B cell (primary cell): ENCODE results near the gene ITPKB. TPM values are rescaled to one million over a fixed set of nuclear protein-coding genes. Genes with fewer than 3 reads are reported as not detected.

Experiments
- ATAC-seq: fragments of 200-7000 bp; cut with Tn5 transposase; one replicate; pipeline ENCODE4 v1.10.0; 2021; ENCODE audit warnings: low read depth, mild to moderate bottlenecking, moderate number of reproducible peaks, moderate library complexity
- CTCF ChIA-PET: fragments of 350-600 bp; sonication (Branson Sonifier 250); formaldehyde crosslinking; loops from one replicate; lab custom pipeline; 2021; ENCODE audit warnings: antibody characterized with exemption, inconsistent platforms; lab: Charles Lee
- POLR2A ChIA-PET: fragments of 350-600 bp; sonication (Branson Sonifier 250); formaldehyde crosslinking; loops from one replicate; lab custom pipeline; 2021; ENCODE audit warnings: antibody characterized with exemption; lab: Charles Lee
- DNase-seq: peaks from one replicate; pipeline ENCODE4 v3.0.0; 2013
- H2AFZ ChIP-seq: 2 replicates; pipeline ENCODE4 v1.6.1; 2012; ENCODE audit warnings: mild to moderate bottlenecking, low read depth, low read length; ENCODE audit not compliant: insufficient read depth, poor library complexity, severe bottlenecking
- H3K27ac ChIP-seq, 2 donors: 1 replicate in 1 of 2; 2 replicates in 1 of 2; pipeline ENCODE4 v1.5.1; 2012 to 2013; ENCODE audit warnings: low read length in 2 of 2, mild to moderate bottlenecking in 2 of 2, moderate library complexity in 1 of 2
- H3K27me3 ChIP-seq, 4 experiments: fragments of 200-600 bp in 1 of 4; sonication (generic) in 1 of 4; replicated peaks in 1 of 4; 1 replicate in 2 of 4; 2 replicates in 2 of 4; pipeline versions ENCODE4 v1.6.1 to v1.7.0; 2013 to 2016; ENCODE audit warnings: low read length in 3 of 4, mild to moderate bottlenecking in 2 of 4, mixed read lengths in 1 of 4, moderate library complexity in 1 of 4; ENCODE audit not compliant: insufficient read depth in 4 of 4, control insufficient read depth in 3 of 4; ENCODE audit errors: control extremely low read depth in 1 of 4
- H3K36me3 ChIP-seq, 2 experiments: replicated peaks in 1 of 2; 1 replicate in 1 of 2; 2 replicates in 1 of 2; pipeline versions ENCODE4 v1.6.1 to v1.7.1; 2013; ENCODE audit warnings: low read length in 1 of 2; ENCODE audit not compliant: insufficient read depth in 2 of 2, control insufficient read depth in 1 of 2; ENCODE audit errors: control extremely low read depth in 1 of 2, extremely low read depth in 1 of 2
- H3K4me1 ChIP-seq, 2 donors: fragments of 200-600 bp in 1 of 2; sonication (generic) in 1 of 2; 1 replicate in 1 of 2; 2 replicates in 1 of 2; pipeline versions ENCODE4 v1.5.1 to v1.6.1; 2013 to 2017; ENCODE audit warnings: low read length in 2 of 2; ENCODE audit not compliant: control insufficient read depth in 2 of 2, insufficient read depth in 2 of 2
- H3K4me2 ChIP-seq: replicated peaks from 2 replicates; pipeline ENCODE3; 2012; ENCODE audit warnings: mild to moderate bottlenecking, low read depth, low read length; ENCODE audit not compliant: poor library complexity, severe bottlenecking
- H3K4me3 ChIP-seq, 5 experiments: fragments of 200-600 bp in 1 of 5; sonication (generic) in 1 of 5; 1 replicate in 3 of 5; 2 replicates in 2 of 5; pipeline versions ENCODE4 v1.5.1 to v1.7.0; 2011 to 2016; ENCODE audit warnings: low read length in 4 of 5, mild to moderate bottlenecking in 4 of 5, low read depth in 2 of 5, control low read depth in 1 of 5, moderate library complexity in 1 of 5; ENCODE audit not compliant: insufficient read depth in 1 of 5; ENCODE audit errors: control extremely low read depth in 1 of 5, extremely low read depth in 1 of 5
- H3K79me2 ChIP-seq: fragments of 200-600 bp; sonication (generic); one replicate; pipeline ENCODE4 v1.6.0; 2016; ENCODE audit warnings: low read length; ENCODE audit not compliant: control insufficient read depth, insufficient read depth
- H3K9ac ChIP-seq: fragments of 200-600 bp; sonication (generic); 2 replicates; pipeline ENCODE4 v1.6.1; 2017; ENCODE audit warnings: mild to moderate bottlenecking, low read length, moderate library complexity
- H3K9me3 ChIP-seq, 3 donors: one replicate each; pipeline versions ENCODE4 v1.6.1 to v1.7.1; 2013; ENCODE audit warnings: low read length in 2 of 3; ENCODE audit not compliant: control insufficient read depth in 2 of 3, insufficient read depth in 1 of 3; ENCODE audit errors: control extremely low read depth in 1 of 3
- H4K20me1 ChIP-seq: 2 replicates; pipeline ENCODE4 v1.6.0; 2012; ENCODE audit warnings: mild to moderate bottlenecking, low read length; ENCODE audit not compliant: insufficient read depth, control insufficient read depth, poor library complexity, severe bottlenecking
- H3K27ac Mint-ChIP-seq: one replicate; pipeline ENCODE4 v1.8.0; 2021; ENCODE audit warnings: mixed read lengths
- H3K27me3 Mint-ChIP-seq: one replicate; pipeline ENCODE4 v1.8.0; 2021; ENCODE audit warnings: mixed read lengths
- H3K4me1 Mint-ChIP-seq: one replicate; pipeline ENCODE4 v1.8.0; 2021; ENCODE audit warnings: mixed read lengths
- H3K4me3 Mint-ChIP-seq: one replicate; pipeline ENCODE4 v1.8.0; 2021; ENCODE audit warnings: mixed read lengths
- H3K9me3 Mint-ChIP-seq: one replicate; pipeline ENCODE4 v1.8.0; 2022; ENCODE audit warnings: mixed read lengths; ENCODE audit not compliant: insufficient read depth
- EZH2 ChIP-seq: IDR thresholded peaks from 2 replicates; pipeline ENCODE4 v1.6.1; 2012; ENCODE audit warnings: borderline replicate concordance, low read depth, mild to moderate bottlenecking, moderate library complexity, low read length; ENCODE audit not compliant: insufficient read depth, poor library complexity, severe bottlenecking
- whole genome bisulfite sequencing: methylation state at CpG from one replicate; pipeline ENCODE4 v1.1.5; 2013; ENCODE audit warnings: missing lambda C conversion rate; ENCODE audit not compliant: insufficient coverage; 5-methylcytosine and 5-hydroxymethylcytosine counted together
- intact Hi-C: fragments of 100-400 bp; cut with micrococcal nuclease; formaldehyde crosslinking; loops from one replicate; pipeline ENCODE4 v1.10.0; 2022
- polyA plus RNA-seq: library from polyadenylated mRNA; depleted of rRNA; stranded (reverse); fragments of >200 nt; gene quantifications from 2 replicates; pipeline ENCODE4 v1.2.3, GENCODE V29; 2012
- total RNA-seq, 2 donors: library from RNA; stranded (reverse); fragments of 120-200 nt in 1 of 2; gene quantifications; 1 replicate in 1 of 2; 2 replicates in 1 of 2; pipeline versions ENCODE4 v1.2.3 to v1.2.4, GENCODE V29; 2013 to 2022
- TF ChIP-seq, protein P1 (sequence below): fragments of 200-600 bp; IDR thresholded peaks from one replicate; pipeline ENCODE4 v1.8.0; 2022; ENCODE audit warnings: antibody characterized with exemption, mild to moderate bottlenecking

The ITPKB gene
- total and polyA plus RNA-seq, 2 donors (not counting 1 experiment from before 2014, with no cell fraction given), result 21.8 to 93.5 TPM

DNA sequence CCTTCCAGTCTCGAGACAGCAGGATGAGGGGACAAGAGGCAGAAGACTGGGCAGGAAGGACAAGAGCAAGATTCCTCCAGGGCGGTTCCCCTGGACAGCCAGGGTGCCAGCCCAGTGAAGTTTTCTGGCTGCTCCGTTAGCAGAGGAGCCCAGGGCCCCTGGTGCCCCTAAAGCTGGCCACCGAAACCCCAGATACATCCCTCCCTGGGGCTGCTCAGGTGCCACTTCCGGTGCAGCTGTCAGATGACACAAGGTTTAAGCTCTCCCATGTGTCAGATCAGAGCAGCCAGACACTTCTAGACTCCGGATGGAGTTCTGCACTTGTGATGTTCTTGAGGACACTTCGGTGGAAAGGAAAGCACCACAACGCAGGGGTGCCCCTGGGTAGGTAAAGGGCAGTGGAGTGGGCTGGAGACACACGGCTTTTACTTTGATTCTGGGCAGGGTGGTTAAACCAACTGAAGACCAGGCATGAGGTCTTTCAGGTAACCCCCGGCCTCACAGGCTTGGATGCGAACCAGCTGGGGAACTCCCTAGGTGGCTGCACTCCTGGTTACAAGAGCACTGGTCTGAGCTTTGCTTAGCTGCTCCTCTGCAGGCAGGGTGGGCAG is 85.7 kb downstream of the ITPKB start:
- Mint-ChIP-seq H3K9me3 (no peaks in the 10 kb centered on the region), H3K27me3 (no peaks in the 10 kb centered on the region), H3K27ac (peak overlapping the region; percentile 95), H3K4me1 (peaks cover 49% of the 10 kb centered on the region), H3K4me3 (peak overlapping the region; percentile 87)
- DNase-seq, result peak; percentile 82
- 31% methylated on average over 11 of the region's 11 CpGs for WGBS
- Histone ChIP-seq H3K4me3 (peak overlapping the region in 4 of 5 experiments; percentile 6 to 29 (median 14)), H3K27ac (peak overlapping the region in 1 of 2 donors; percentile 76), H4K20me1 (peaks cover 16% of the 10 kb centered on the region), H3K9ac (peak overlapping the region; percentile 15), H3K4me1 (peaks cover 0 to 8% of the 10 kb centered on the region in 2 donors), H3K79me2 (peaks cover 90% of the 10 kb centered on the region), H3K36me3 (peaks cover 0 to 18% of the 10 kb centered on the region in 2 experiments), H3K9me3 (no peaks in the 10 kb centered on the region), H3K27me3 (no peaks in the 10 kb centered on the region), H3K4me2 (peak overlapping the region; percentile 61), H2AFZ (no peak overlapping the region)
- intact Hi-C loops, result loop anchor here (1.0 kb wide), 2 partner anchors 9 kb away; no protein-coding TSS in a partner anchor
- ChIA-PET CTCF (interaction anchor here (0.7 to 2.6 kb wide), 16 partner anchors 9 to 589 kb away, joined by 3 to 19 read pairs (median 6); no protein-coding TSS in a partner anchor), POLR2A (interaction anchor here (0.7 to 1.7 kb wide), 3 partner anchors 9 to 49 kb away, joined by 4 to 10 read pairs (median 7); no protein-coding TSS in a partner anchor)
- no peak for TF ChIP-seq EZH2
- TF ChIP-seq, protein P1, sequence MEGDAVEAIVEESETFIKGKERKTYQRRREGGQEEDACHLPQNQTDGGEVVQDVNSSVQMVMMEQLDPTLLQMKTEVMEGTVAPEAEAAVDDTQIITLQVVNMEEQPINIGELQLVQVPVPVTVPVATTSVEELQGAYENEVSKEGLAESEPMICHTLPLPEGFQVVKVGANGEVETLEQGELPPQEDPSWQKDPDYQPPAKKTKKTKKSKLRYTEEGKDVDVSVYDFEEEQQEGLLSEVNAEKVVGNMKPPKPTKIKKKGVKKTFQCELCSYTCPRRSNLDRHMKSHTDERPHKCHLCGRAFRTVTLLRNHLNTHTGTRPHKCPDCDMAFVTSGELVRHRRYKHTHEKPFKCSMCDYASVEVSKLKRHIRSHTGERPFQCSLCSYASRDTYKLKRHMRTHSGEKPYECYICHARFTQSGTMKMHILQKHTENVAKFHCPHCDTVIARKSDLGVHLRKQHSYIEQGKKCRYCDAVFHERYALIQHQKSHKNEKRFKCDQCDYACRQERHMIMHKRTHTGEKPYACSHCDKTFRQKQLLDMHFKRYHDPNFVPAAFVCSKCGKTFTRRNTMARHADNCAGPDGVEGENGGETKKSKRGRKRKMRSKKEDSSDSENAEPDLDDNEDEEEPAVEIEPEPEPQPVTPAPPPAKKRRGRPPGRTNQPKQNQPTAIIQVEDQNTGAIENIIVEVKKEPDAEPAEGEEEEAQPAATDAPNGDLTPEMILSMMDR, result no peak
- peak; percentile 65 for ATAC-seq

DNA sequence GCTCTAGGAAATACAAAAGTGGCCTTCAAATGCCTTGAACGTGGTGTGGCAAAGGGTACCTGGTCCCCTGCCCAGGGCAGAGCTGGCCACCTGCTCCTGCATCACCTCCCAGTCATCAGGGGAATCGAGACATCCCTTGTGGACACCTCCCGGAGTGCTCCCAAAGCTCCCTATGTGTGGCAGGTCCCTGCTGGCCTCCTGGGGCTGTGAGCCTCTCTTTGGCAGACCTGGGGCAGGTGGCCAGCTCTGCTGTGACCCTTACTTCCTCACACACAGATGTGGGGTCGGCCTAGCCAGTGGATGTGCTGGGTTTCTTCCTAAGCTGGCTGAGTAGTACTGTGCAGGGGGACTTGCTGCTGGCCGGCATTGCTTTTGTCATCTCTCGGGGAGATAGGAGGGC is 86.5 kb downstream of the ITPKB start:
- ATAC-seq, result no peak
- peaks cover under 1 to 25% of the 10 kb centered on the region in 2 experiments for H3K36me3 ChIP-seq
- peaks cover 90% of the 10 kb centered on the region for H3K79me2 ChIP-seq
- POLR2A ChIA-PET, result interaction anchor here (0.7 kb wide), 2 partner anchors 16 to 50 kb away, joined by 4 read pairs; no protein-coding TSS in a partner anchor
- no peak for DNase-seq
- no peaks in the 10 kb centered on the region for H3K27me3 ChIP-seq
- no peak overlapping the region for H2AFZ ChIP-seq
- H3K4me2 ChIP-seq, result peak overlapping the region; percentile 61
- 92% methylated on average over 5 of the region's 6 CpGs for WGBS
- no peak overlapping the region for H3K4me3 ChIP-seq
- H3K27ac ChIP-seq, result peak overlapping the region in 1 of 2 donors; percentile 76
- H3K9ac ChIP-seq, result no peak overlapping the region
- CTCF ChIA-PET, result interaction anchor here (1.0 to 2.6 kb wide), 7 partner anchors 9 to 176 kb away, joined by 5 to 14 read pairs (median 7); no protein-coding TSS in a partner anchor
- H3K9me3 Mint-ChIP-seq, result no peaks in the 10 kb centered on the region
- H3K4me1 ChIP-seq, result peaks cover 0 to 4% of the 10 kb centered on the region in 2 donors
- H3K27me3 Mint-ChIP-seq, result no peaks in the 10 kb centered on the region
- H3K27ac Mint-ChIP-seq, result peak overlapping the region; percentile 95
- no peak for TF ChIP-seq EZH2
- TF ChIP-seq, protein P1, result no peak
- peak overlapping the region; percentile 87 for H3K4me3 Mint-ChIP-seq
- intact Hi-C loops, result loop anchor here (1.0 kb wide), 2 partner anchors 8 to 10 kb away; no protein-coding TSS in a partner anchor
- H3K4me1 Mint-ChIP-seq, result peaks cover 41% of the 10 kb centered on the region
- H4K20me1 ChIP-seq, result peaks cover 22% of the 10 kb centered on the region
- no peaks in the 10 kb centered on the region for H3K9me3 ChIP-seq
